Measurements from ENCODE around the gene SKOR1. TPM values are rescaled to one million over a fixed set of nuclear protein-coding genes. Genes with fewer than 3 reads are reported as not detected.

Gene SKOR1
- total and polyA plus RNA-seq, 2 of the 4 experiments (the other 2 are of a cell fraction): 0.03 TPM; not detected in 1

DNA sequence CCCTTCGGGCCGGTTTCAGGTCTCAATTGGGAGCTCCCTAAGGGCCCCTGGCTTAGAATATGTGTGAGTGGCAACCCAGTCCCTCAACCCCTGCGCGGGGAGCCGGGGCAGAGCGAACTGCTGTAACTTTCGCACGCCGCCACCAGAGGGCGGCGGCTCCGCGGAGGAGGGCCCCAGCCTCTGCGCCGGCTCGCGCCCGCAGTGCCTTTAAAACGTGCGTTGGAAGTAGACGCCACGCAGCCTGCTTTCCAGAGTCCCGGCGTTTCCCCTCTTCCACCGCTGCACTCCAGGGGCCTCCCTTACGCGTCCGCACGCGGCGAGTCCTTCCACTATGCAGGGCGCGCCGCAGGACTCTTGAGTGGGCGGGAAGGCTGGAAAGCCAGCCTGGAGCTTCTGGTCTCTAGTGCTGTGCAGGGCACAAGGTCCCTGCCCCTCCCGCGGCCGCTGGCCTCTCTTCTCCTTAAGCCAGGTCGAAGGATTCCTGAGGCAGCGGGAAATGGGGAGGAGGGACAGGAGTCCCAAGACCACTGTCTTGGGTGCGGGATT, 38.2 kb downstream of the SKOR1 start:
- no peaks in the 10 kb centered on the region for H3K79me1 ChIP-seq (ENCODE audit: low read depth in 1 of 2, low read length in 2 of 2)
- no peak overlapping the region for H3K23ac ChIP-seq (ENCODE audit: low read depth, low read length)
- no peak overlapping the region for H2BK5ac ChIP-seq (ENCODE audit: low read depth, low read length, poor library complexity, severe bottlenecking)
- H3K9ac ChIP-seq (ENCODE audit: low read depth, low read length): peak overlapping the region; percentile 17; the same call in 1 of the 2 replicates
- H3K9me1 ChIP-seq (ENCODE audit: insufficient read depth, low read length): no peaks in the 10 kb centered on the region; the same call in 1 of the 2 replicates
- peak overlapping the region; percentile 14 for H2BK120ac ChIP-seq (ENCODE audit: low read depth, low read length)
- dilution Hi-C loops (cut with HindIII; ENCODE audit: low sequenced_read_pairs, unreplicated experiment) (no loop called here), intact Hi-C loops (cut with micrococcal nuclease) (loop anchor here (1.0 to 2.0 kb wide), 4 partner anchors 191 to 347 kb away; partner anchors contain the start of gene PIAS1), in situ Hi-C loops (cut with MboI; ENCODE audit: low sequenced_read_pairs) (loop anchor here (10.0 kb wide), 1 partner anchor 291 kb away; no protein-coding TSS in a partner anchor)
- no peak overlapping the region for H2AK9ac ChIP-seq (replicated peaks; ENCODE audit: low read depth, low read length, poor library complexity)
- BruUV-seq (replicated peaks): no TSS peak
- H4K5ac ChIP-seq (ENCODE audit: low read depth, low read length): peak overlapping the region; percentile 29; the same call in 1 of the 2 replicates
- H3K4me2 ChIP-seq (ENCODE audit: low read depth, low read length): peak overlapping the region; percentile 68
- H4K91ac ChIP-seq (ENCODE audit: insufficient read depth, low read depth, low read length): peak overlapping the region; percentile 19; the same call in 1 of the 2 replicates
- POLR2A ChIA-PET (ENCODE audit: unreplicated experiment): no interaction called here
- H3K36me3 ChIP-seq (ENCODE audit: control insufficient read depth, insufficient read depth, low read length): no peaks in the 10 kb centered on the region
- CTCF ChIA-PET: interaction anchor here (0.9 to 1.9 kb wide), 5 partner anchors 13 to 293 kb away, joined by 3 to 4 read pairs (median 3); no protein-coding TSS in a partner anchor
- no peak overlapping the region for H3K56ac ChIP-seq (ENCODE audit: extremely low read depth, insufficient read depth, low read length)
- no peak overlapping the region; the same call in 1 of the 2 replicates for H3K18ac ChIP-seq (ENCODE audit: low read depth, low read length)
- peaks cover 8% of the 10 kb centered on the region; the same call in 1 of the 2 replicates for H3K27me3 ChIP-seq (ENCODE audit: control insufficient read depth, insufficient read depth, low read length)
- H3K27ac ChIP-seq (ENCODE audit: insufficient read depth, low read length): no peak overlapping the region; the same call in 1 of the 2 replicates
- H2AFZ ChIP-seq (replicated peaks; ENCODE audit: low read length, poor library complexity): peak overlapping the region; percentile 93
- TF ChIP-seq SMC3 (IDR thresholded peaks at IDR 0.05; ENCODE audit: low read depth, low read length) (peak; percentile 98), RAD21 (IDR thresholded peaks at IDR 0.05; ENCODE audit: low read length) (peak; percentile 98), MAZ (IDR thresholded peaks at IDR 0.05; ENCODE audit: borderline replicate concordance, low read depth, low read length) (peak; percentile 41; the same call in 1 of the 2 replicates), POLR2A (IDR thresholded peaks at IDR 0.05; ENCODE audit: low read depth, low read length) (peak; percentile 36; the same call in 1 of the 2 replicates), RFX5 (IDR thresholded peaks at IDR 0.05; ENCODE audit: low read depth, low read length) (no peak), MXI1 (IDR thresholded peaks at IDR 0.05; ENCODE audit: borderline replicate concordance, low read depth, low read length) (peak; percentile 88; the same call in 1 of the 2 replicates), NFE2L2 (IDR thresholded peaks at IDR 0.05; ENCODE audit: low read depth, low read length) (no peak), BHLHE40 (IDR thresholded peaks at IDR 0.05; ENCODE audit: low read depth, low read length) (peak; percentile 87)
- TF ChIP-seq, protein P1, sequence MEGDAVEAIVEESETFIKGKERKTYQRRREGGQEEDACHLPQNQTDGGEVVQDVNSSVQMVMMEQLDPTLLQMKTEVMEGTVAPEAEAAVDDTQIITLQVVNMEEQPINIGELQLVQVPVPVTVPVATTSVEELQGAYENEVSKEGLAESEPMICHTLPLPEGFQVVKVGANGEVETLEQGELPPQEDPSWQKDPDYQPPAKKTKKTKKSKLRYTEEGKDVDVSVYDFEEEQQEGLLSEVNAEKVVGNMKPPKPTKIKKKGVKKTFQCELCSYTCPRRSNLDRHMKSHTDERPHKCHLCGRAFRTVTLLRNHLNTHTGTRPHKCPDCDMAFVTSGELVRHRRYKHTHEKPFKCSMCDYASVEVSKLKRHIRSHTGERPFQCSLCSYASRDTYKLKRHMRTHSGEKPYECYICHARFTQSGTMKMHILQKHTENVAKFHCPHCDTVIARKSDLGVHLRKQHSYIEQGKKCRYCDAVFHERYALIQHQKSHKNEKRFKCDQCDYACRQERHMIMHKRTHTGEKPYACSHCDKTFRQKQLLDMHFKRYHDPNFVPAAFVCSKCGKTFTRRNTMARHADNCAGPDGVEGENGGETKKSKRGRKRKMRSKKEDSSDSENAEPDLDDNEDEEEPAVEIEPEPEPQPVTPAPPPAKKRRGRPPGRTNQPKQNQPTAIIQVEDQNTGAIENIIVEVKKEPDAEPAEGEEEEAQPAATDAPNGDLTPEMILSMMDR (conservative IDR thresholded peaks at IDR 0.05; ENCODE audit: low read depth, low read length): peak; percentile 91
- peaks cover 4% of the 10 kb centered on the region; the same call in 1 of the 2 replicates for H3K4me1 ChIP-seq (ENCODE audit: control insufficient read depth, insufficient read depth, low read length)
- no peak overlapping the region for H3K14ac ChIP-seq (replicated peaks; ENCODE audit: low read depth, low read length)
- 4% methylated on average over 17 of the region's 41 CpGs; no CpG with 5 or more reads in 1 of the 2 experiments for whole genome bisulfite sequencing, 2 experiments (ENCODE audit: extremely low coverage in 2 of 2, insufficient read length in 1 of 2)
- H2BK15ac ChIP-seq (ENCODE audit: low read depth, low read length): peak overlapping the region; percentile 36; the same call in 1 of the 3 replicates
- H3K4me3 ChIP-seq (ENCODE audit: insufficient read depth, low read depth, low read length): peak overlapping the region; percentile 47
- no peak overlapping the region; the same call in 1 of the 2 replicates for H3K4ac ChIP-seq (ENCODE audit: low read depth, low read length)
- no peak overlapping the region for H2AK5ac ChIP-seq (ENCODE audit: low read depth, low read length)
- ATAC-seq (ENCODE audit: low read depth): peak; percentile 97
- peak overlapping the region; percentile 23 to 43; a peak in 3 of 4 replicates for H4K8ac ChIP-seq (ENCODE audit: low read depth in 2 of 2, low read length in 2 of 2)
- H2BK20ac ChIP-seq (ENCODE audit: low read depth, low read length): no peak overlapping the region
- no peaks in the 10 kb centered on the region for H3K9me3 ChIP-seq (ENCODE audit: control insufficient read depth, insufficient read depth, low read length)
- DNase-seq: peak; percentile 71
- no peaks in the 10 kb centered on the region for H4K20me1 ChIP-seq (ENCODE audit: insufficient read depth, low read length)
